Ovary (tissue), 9 donors: ENCODE results near the gene PRIMA1. TPM values are rescaled to one million over a fixed set of nuclear protein-coding genes. Genes with fewer than 3 reads are reported as not detected.
A peak's percentile ranks its signal among the peaks of the same experiment; 100 is the strongest.

ENCODE experiments used
- DNase-seq, 5 donors: peaks; one replicate each; pipeline ENCODE4 v3.0.0-alpha.2; 2019 to 2020
- H3K27ac ChIP-seq, 2 donors: fragments of 200-600 bp; one replicate each; pipeline versions ENCODE4 v1.5.1 to v1.8.0; 2019 to 2022
- H3K27me3 ChIP-seq: fragments of 200-600 bp; one replicate; pipeline ENCODE4 v1.8.0; 2022
- H3K36me3 ChIP-seq: fragments of 200-600 bp; sonication (generic); one replicate; pipeline ENCODE4 v1.5.1; 2019
- H3K4me1 ChIP-seq: one replicate; pipeline ENCODE4 v1.8.1; 2013; ENCODE audit warnings: mild to moderate bottlenecking, moderate library complexity; ENCODE audit not compliant: insufficient read depth
- H3K4me3 ChIP-seq: fragments of 200-600 bp; sonication (generic); one replicate; pipeline ENCODE4 v1.5.1; 2017
- H3K9me3 ChIP-seq, 2 donors: fragments of 200-600 bp in 1 of 2; sonication (generic) in 1 of 2; one replicate each; pipeline versions ENCODE4 v1.5.1 to v1.8.1; 2013 to 2019; ENCODE audit warnings: mild to moderate bottlenecking in 1 of 2, moderate library complexity in 1 of 2
- CTCF ChIP-seq, 3 donors: fragments of 450-650 bp in 2 of 3; fragments of 200-600 bp in 1 of 3; IDR thresholded peaks; one replicate each; pipeline versions ENCODE4 v1.5.1 to v1.8.0; 2016 to 2022; ENCODE audit warnings: antibody characterized with exemption in 3 of 3, mild to moderate bottlenecking in 1 of 3
- EP300 ChIP-seq: sonication (generic); formaldehyde crosslinking; IDR thresholded peaks from one replicate; pipeline ENCODE4 v1.6.1; 2017; ENCODE audit warnings: antibody characterized with exemption
- POLR2A ChIP-seq: fragments of 450-650 bp; IDR thresholded peaks from one replicate; pipeline ENCODE4 v1.6.1; 2017; ENCODE audit warnings: antibody characterized with exemption, mild to moderate bottlenecking, moderate library complexity
- WGBS, 3 donors: extraction: QIAGEN DNeasy Blood & Tissue Kit in 1 of 3; methylation state at CpG; one replicate each; pipeline versions ENCODE4 v1.1.5 to v1.1.7; 2013 to 2017; 5-methylcytosine and 5-hydroxymethylcytosine counted together
- intact Hi-C, 4 donors: fragments of 100-400 bp; cut with DNase I; formaldehyde crosslinking; loops; one replicate each; pipeline versions ENCODE4 v1.11.0 to v1.15.1; 2022 to 2023
- polyA plus RNA-seq, 2 donors: library from polyadenylated mRNA; stranded (reverse); fragments of 200-250 nt in 1 of 2; fragments of 350-450 nt in 1 of 2; fragmentation: Illumina TruSeq in 1 of 2; extraction: RNeasy Lipid Tissue Mini Kit (QIAGEN cat#74804) in 1 of 2; gene quantifications; one replicate each; pipeline ENCODE4 v1.2.3, GENCODE V29; 2013 to 2014
- total RNA-seq, 7 donors: library from RNA; depleted of rRNA in 2 of 7; stranded (reverse); fragments of >200 nt in 2 of 7; fragmentation: NEBNext Ultra II Directional in 3 of 7; extraction: Animal tissue kit (Norgen Biotek cat#: 25700) in 3 of 7; gene quantifications; one replicate each; pipeline versions ENCODE4 v1.1.0 to v1.2.4, GENCODE V29; 2016 to 2023
- donor health status: DM: no; HTN: no; CAD: no; lungs with moderate emphysema.
- donor health status: DM: no; HTN: no; CAD: no.
- donor health status: Bipolar disorder and iron deficiency.
- donor health status: DM: yes; HTN: yes; CAD: no.
- donor health status: DM: no; HTN: no; CAD: no.
- donor health status: DM: yes; HTN: yes; CAD: no.

The PRIMA1 gene
- total and polyA plus RNA-seq, 9 donors, result 2.3 to 11.5 (median 4.2) TPM

- DNase-seq, result no peak
- TF ChIP-seq POLR2A, result no peak
- no peak for TF ChIP-seq CTCF (IDR thresholded peaks at IDR 0.05)
- TF ChIP-seq EP300, result no peak
- no peaks in the 10 kb centered on the region for H3K9me3 ChIP-seq
- no peak overlapping the region for H3K27ac ChIP-seq
- 38 to 59% (median 56%) methylated on average over 3 of the region's 3 CpGs for WGBS, 3 donors
- no peaks in the 10 kb centered on the region for H3K4me1 ChIP-seq
- no peaks in the 10 kb centered on the region for H3K27me3 ChIP-seq
- H3K36me3 ChIP-seq, result no peaks in the 10 kb centered on the region
- H3K4me3 ChIP-seq, result no peak overlapping the region
- intact Hi-C loops, result loop anchor here in 1 of 4 donors (10.0 kb wide), 1 partner anchor 102 kb away; no protein-coding TSS in a partner anchor
Observed at GRCh38 chr14:93792391-93792790, 4.1 kb upstream of the PRIMA1 start.

GRCh38 chr14:93790966-93791365 is 2.7 kb upstream of the PRIMA1 start:
- no peak for DNase-seq
- TF ChIP-seq CTCF (IDR thresholded peaks at IDR 0.05), result no peak
- no peak for TF ChIP-seq EP300
- no peak for TF ChIP-seq POLR2A
- H3K27ac ChIP-seq, result no peak overlapping the region

DNA sequence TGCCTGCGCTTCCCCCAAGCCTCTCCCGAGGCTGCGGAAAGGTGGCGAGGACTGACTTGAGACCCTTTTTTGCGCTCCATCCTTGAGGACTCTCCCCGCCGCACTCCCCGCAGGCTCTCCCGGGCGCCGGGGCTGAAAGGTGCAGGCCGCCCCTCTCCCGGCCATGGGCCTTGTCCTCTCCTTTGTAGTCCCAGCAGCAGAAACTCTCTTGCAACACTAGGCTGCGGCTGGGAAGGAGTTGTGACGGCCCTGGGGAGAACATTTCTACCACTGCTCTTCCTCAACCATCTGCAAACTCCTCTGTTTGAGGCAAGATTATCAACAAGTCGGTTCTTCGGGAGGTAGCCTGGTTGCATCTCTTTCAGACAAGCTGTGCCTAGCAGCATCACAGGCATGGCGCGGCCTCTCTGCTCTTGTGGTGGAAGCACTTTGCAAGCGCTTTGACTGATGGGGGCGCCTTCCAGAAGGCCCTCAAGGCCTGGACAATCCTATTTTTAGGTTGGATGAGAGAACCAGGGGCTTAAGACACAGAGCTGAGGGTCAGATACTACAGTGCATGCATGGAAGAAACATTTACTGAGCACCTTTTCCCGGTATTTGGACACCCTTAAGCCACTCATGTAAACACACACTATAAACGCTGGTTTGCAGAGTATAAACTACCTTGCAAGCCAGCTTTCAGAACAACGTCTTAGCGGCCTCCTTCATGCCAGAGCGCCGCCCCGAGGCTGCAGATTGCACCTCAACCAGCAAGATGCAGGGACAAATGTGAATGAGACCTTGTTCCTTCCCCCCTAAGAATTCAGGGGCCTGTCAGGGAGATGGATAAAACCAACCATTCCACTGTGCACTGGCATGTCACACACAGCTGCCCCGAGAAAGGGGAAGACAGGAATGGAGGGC is 1.2 kb upstream of the PRIMA1 start:
- 35 to 36% (median 35%) methylated on average over 29 of the region's 29 CpGs for WGBS, 3 donors
- TF ChIP-seq POLR2A, result no peak
- no peak for TF ChIP-seq EP300
- peak in 1 of 3 donors; percentile 0 for TF ChIP-seq CTCF (IDR thresholded peaks at IDR 0.05)
- H3K4me1 ChIP-seq, result no peaks in the 10 kb centered on the region
- peak overlapping the region; percentile 63 for H3K4me3 ChIP-seq
- DNase-seq, result no peak
- no peaks in the 10 kb centered on the region for H3K9me3 ChIP-seq
- H3K27ac ChIP-seq, result peak overlapping the region; percentile 71 to 83
- H3K36me3 ChIP-seq, result no peaks in the 10 kb centered on the region
- H3K27me3 ChIP-seq, result no peaks in the 10 kb centered on the region
- intact Hi-C loops, result loop anchor here in 2 of 4 donors (5.0 to 10.0 kb wide), 3 partner anchors 105 to 135 kb away; no protein-coding TSS in a partner anchor

More at GRCh38 chr14:93790966-93791365, 2.7 kb upstream of the PRIMA1 start:
- no peaks in the 10 kb centered on the region for H3K27me3 ChIP-seq
- 82 to 83% (median 83%) methylated on average over 5 of the region's 5 CpGs for WGBS, 3 donors
- no peaks in the 10 kb centered on the region for H3K9me3 ChIP-seq
- H3K36me3 ChIP-seq, result no peaks in the 10 kb centered on the region
- H3K4me1 ChIP-seq, result no peaks in the 10 kb centered on the region
- intact Hi-C loops, result loop anchor here in 1 of 4 donors (10.0 kb wide), 1 partner anchor 104 kb away; no protein-coding TSS in a partner anchor
- H3K4me3 ChIP-seq, result no peak overlapping the region

DNA sequence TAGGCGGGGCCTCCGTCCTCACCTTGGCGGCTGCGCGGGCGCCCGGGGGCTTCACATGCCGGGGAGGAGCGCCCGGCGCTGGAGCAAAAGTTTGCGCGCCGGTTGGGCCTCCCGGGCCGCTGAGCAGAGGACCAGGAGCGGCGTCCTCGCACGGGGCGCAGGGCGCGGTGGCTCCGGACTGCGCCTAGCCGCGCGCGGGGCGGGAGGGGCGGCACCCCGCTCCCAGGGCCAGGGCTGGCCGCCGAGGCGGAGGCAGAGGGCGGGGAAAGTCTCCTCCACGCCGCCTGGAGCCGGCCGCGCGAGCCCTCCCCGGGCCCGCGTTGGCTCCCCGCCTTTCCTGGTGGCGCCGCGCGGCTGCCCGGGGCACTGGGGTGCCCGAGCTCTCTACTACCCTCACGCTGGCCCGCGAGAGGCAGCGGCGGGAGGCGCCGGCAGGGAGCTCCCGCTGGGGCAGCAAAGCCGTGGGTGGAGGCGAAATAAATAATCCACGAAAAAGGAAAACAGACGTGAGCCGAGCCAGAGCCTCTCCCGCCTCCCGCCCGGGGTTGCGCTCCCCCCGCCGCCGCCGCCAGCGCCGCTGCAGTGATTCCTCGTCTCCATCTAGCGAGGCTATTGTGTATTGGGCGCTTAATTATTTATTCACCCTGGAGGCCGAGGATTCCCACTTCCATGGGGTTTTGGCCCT is 400 bp upstream of the PRIMA1 start:
- Histone ChIP-seq H3K36me3 (no peaks in the 10 kb centered on the region), H3K9me3 (no peaks in the 10 kb centered on the region), H3K4me1 (no peaks in the 10 kb centered on the region), H3K27ac (peak overlapping the region; percentile 71 to 83), H3K4me3 (peak overlapping the region; percentile 63), H3K27me3 (no peaks in the 10 kb centered on the region)
- 0 to 1% (median 1%) methylated on average over 18 to 79 of the region's 79 CpGs for WGBS, 3 donors
- TF ChIP-seq EP300 (no peak), POLR2A (no peak), CTCF (IDR thresholded peaks at IDR 0.05) (peak in 2 of 3 donors; percentile 26 to 43)
- intact Hi-C loops, result loop anchor here in 2 of 4 donors (5.0 to 10.0 kb wide), 2 partner anchors 131 to 134 kb away; no protein-coding TSS in a partner anchor
- peak; percentile 47 to 68 (median 60) for DNase-seq
